ENCODE results near the gene DNAH1.

DNA sequence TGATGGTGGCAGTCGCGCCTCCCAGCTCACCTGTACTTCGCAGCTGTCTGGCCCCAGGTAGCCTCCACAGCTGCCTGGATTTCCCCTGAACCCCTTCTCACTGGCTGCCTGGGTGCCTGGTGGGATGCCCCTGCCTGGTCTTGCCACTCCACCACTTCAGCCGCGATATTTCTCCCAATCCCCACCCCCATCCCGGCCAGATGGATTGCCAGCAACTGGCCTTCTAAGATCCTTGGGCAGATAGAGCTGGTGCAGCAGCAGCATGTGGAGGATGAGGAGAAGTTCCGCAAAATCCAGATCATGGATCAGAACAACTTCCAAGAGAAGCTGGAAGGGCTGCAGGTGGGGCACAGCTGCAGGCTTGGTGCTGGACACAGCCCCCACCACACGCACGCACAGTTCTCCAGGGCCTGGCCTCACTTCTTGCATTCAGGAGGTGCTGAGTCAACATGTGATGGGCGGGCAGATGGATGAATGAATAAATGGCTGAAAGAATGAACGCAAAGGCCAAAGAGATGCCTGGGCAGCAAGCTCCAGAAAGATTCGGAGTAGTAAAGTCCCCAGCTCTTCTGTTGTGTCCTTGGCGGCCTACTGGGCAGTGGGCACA, 35.7 kb downstream of the DNAH1 start:
- no peak for TF ChIP-seq POLR2AphosphoS5 (IDR thresholded peaks at IDR 0.05)
- TF ChIP-seq, protein P1, sequence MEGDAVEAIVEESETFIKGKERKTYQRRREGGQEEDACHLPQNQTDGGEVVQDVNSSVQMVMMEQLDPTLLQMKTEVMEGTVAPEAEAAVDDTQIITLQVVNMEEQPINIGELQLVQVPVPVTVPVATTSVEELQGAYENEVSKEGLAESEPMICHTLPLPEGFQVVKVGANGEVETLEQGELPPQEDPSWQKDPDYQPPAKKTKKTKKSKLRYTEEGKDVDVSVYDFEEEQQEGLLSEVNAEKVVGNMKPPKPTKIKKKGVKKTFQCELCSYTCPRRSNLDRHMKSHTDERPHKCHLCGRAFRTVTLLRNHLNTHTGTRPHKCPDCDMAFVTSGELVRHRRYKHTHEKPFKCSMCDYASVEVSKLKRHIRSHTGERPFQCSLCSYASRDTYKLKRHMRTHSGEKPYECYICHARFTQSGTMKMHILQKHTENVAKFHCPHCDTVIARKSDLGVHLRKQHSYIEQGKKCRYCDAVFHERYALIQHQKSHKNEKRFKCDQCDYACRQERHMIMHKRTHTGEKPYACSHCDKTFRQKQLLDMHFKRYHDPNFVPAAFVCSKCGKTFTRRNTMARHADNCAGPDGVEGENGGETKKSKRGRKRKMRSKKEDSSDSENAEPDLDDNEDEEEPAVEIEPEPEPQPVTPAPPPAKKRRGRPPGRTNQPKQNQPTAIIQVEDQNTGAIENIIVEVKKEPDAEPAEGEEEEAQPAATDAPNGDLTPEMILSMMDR (IDR thresholded peaks at IDR 0.05 in 8 of 11, conservative IDR thresholded peaks at IDR 0.05 in 3 of 11) = no peak
